BE2C (cell line): Measurements from ENCODE around the gene TANC1.

Experiments used
- DNase-seq: peaks from one replicate; pipeline ENCODE4 v3.0.0-alpha.2; 2020
- H3K27me3 ChIP-seq: fragments of 250-450 bp; sonication (Bioruptor Pico); 2 replicates; pipeline ENCODE4 v1.5.1; 2020; ENCODE audit warnings: mild to moderate bottlenecking
- H3K36me3 ChIP-seq: fragments of 250-450 bp; sonication (Bioruptor Pico); 2 replicates; pipeline ENCODE4 v1.5.1; 2020; ENCODE audit warnings: mild to moderate bottlenecking
- H3K4me1 ChIP-seq: fragments of 250-450 bp; sonication (Bioruptor Pico); 2 replicates; pipeline ENCODE4 v1.5.1; 2020
- H3K4me3 ChIP-seq: 2 replicates; pipeline ENCODE4 v1.5.1; 2011; ENCODE audit warnings: low read depth, low read length
- H3K9me3 ChIP-seq: fragments of 250-450 bp; sonication (Bioruptor Pico); 2 replicates; pipeline ENCODE4 v1.5.1; 2020
- TF ChIP-seq, protein P1 (sequence below): IDR thresholded peaks from 2 replicates; pipeline ENCODE4 v1.5.1; 2012; ENCODE audit warnings: mild to moderate bottlenecking, low read depth, low read length

Gene TANC1

DNA sequence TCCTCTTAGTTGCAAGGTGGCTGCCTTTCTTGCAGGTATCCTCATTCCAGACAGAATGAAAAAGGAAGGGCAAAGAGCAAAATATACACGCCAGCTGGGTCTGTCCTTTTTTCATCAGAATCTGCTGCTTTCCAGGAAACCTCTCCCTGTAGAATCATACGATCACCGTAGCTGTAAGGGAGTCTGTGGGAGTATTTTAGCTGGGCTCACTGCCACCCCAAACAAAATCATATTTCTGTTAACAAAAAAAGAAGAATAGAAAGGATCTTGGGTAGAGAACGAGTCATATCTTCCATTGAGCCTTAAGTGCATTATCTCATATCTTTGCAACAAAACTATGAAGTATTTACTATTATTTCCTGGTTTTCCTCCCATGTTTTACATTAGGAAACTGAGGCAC is 15.0 kb upstream of the TANC1 start:
- H3K4me3 ChIP-seq, result no peak overlapping the region
- no peaks in the 10 kb centered on the region for H3K27me3 ChIP-seq
- DNase-seq, result no peak
- H3K4me1 ChIP-seq, result 0 out of 2 replicates have a peak, but pooled peaks cover 2% of the 10 kb centered on the region
- no peaks in the 10 kb centered on the region for H3K36me3 ChIP-seq
- H3K9me3 ChIP-seq, result no peaks in the 10 kb centered on the region
- TF ChIP-seq, protein P1, sequence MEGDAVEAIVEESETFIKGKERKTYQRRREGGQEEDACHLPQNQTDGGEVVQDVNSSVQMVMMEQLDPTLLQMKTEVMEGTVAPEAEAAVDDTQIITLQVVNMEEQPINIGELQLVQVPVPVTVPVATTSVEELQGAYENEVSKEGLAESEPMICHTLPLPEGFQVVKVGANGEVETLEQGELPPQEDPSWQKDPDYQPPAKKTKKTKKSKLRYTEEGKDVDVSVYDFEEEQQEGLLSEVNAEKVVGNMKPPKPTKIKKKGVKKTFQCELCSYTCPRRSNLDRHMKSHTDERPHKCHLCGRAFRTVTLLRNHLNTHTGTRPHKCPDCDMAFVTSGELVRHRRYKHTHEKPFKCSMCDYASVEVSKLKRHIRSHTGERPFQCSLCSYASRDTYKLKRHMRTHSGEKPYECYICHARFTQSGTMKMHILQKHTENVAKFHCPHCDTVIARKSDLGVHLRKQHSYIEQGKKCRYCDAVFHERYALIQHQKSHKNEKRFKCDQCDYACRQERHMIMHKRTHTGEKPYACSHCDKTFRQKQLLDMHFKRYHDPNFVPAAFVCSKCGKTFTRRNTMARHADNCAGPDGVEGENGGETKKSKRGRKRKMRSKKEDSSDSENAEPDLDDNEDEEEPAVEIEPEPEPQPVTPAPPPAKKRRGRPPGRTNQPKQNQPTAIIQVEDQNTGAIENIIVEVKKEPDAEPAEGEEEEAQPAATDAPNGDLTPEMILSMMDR, result no peak

DNA sequence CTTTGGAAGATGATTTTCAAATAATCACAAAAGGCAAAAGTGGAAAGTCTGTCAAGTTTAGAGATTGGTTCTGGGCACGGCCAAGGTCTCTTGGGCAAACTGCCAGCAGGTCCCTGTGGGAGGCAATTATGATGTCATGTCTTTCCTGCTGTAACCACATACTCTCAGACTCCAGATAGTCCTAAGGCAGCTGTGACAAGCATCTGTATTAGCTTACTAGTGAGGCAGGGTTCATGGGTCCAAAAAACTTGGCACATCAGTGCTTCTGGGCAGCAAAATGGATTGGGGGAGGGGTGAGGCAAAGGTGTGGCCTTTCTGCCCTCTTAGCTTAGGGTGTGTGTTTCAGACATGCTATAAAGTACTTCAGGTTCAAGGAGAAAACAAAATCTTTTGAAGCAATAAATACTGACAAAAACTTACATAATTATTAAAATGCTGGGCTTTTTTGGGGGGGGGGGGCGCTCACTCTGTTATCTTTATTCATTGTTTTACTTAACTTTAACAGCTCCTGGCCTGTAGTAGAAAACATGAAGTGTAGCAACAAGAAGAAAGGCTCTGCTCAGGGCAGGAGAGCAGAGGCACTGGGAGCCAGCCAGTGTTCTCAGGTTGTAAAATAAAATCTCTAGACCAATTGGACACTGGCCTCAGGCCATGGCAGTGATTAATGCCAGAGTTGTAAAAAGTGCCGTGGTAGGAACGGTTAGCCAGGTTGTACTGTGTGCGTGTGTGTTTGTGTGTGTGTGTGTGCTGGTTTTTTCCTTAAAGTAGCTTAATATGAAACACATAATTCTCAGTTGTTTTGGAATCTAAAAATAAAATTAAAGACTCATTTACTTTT is 14.3 kb upstream of the TANC1 start:
- no peaks in the 10 kb centered on the region for H3K27me3 ChIP-seq
- peak; percentile 81 for DNase-seq
- no peak overlapping the region for H3K4me3 ChIP-seq
- TF ChIP-seq, protein P1, result no peak
- H3K4me1 ChIP-seq, result 0 out of 2 replicates have a peak, but pooled peaks cover 2% of the 10 kb centered on the region
- H3K9me3 ChIP-seq, result no peaks in the 10 kb centered on the region
- no peaks in the 10 kb centered on the region for H3K36me3 ChIP-seq

DNA sequence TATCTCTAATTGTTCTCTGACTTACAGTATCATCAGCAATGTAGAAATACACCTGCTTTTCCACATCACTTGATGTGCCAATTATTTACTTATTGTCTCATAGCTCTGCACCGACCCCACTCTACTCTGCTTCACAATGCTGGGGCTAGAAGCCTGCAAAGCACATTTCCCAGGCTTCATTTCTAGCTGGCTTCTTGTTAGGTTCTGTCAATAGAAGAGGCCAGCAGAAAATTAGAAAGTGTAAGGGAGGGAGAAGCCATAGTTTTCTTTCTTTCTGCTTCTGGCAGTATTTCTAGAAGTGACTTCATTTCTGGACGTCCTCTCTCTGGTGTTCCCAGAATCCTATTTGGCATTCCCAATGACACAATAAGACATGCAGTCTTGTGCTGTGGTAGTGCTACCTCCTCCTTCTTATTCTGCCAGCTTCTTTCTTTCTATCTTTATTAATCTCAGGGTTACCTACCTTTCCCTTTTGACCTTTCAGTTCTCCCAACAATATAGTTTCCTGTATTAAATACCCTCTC is 12.5 kb upstream of the TANC1 start:
- DNase-seq, result no peak
- no peaks in the 10 kb centered on the region for H3K27me3 ChIP-seq
- TF ChIP-seq, protein P1, result no peak
- H3K4me1 ChIP-seq, result 0 out of 2 replicates have a peak, but pooled peaks cover 2% of the 10 kb centered on the region
- H3K4me3 ChIP-seq, result no peak overlapping the region
- H3K36me3 ChIP-seq, result no peaks in the 10 kb centered on the region
- H3K9me3 ChIP-seq, result no peaks in the 10 kb centered on the region

DNA sequence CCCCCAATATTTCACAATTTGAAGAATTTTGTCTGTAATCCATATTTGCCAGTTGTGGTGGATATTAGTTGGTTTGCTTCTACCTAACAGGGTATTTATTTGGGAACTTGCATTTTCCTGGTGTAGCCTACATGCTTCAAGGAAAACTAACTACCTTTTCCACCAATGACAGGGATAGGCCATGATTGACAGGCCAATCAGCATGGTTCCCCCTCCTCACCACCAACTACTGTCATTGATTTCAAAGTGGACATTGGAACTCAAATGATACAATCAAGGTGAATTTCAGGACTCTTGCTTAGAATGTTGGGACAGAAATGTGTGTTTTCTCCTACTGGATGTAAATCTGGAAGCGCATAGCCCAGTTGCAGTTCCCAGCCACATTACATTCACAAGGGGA is 10.1 kb upstream of the TANC1 start:
- H3K4me1 ChIP-seq, result 0 out of 2 replicates have a peak, but pooled peaks cover 1% of the 10 kb centered on the region
- DNase-seq, result no peak
- H3K9me3 ChIP-seq, result no peaks in the 10 kb centered on the region
- H3K4me3 ChIP-seq, result no peak overlapping the region
- no peaks in the 10 kb centered on the region for H3K36me3 ChIP-seq
- H3K27me3 ChIP-seq, result no peaks in the 10 kb centered on the region
- TF ChIP-seq, protein P1, result no peak

DNA sequence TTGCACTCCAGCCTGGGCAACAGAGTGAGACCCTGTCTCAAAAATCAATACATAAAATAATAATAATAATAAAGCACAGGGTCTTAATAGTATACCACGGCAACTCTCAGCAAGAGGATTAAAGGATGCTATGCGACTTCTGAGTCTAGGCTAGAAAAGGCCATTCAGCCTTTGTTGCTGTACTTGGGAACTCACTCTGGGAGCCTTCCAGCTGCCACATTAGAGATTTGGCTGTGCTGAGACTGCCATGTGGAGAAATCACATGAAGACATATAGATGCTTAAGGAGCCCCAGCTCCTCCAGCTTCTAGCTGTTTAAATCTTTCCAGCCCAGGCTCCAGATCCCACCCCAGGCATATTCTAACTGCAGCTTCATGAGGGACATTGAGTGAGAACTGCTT is 8.2 kb upstream of the TANC1 start:
- TF ChIP-seq, protein P1, result no peak
- no peaks in the 10 kb centered on the region for H3K36me3 ChIP-seq
- H3K4me1 ChIP-seq, result no peaks in the 10 kb centered on the region
- H3K27me3 ChIP-seq, result no peaks in the 10 kb centered on the region
- H3K9me3 ChIP-seq, result no peaks in the 10 kb centered on the region
- DNase-seq, result no peak
- no peak overlapping the region for H3K4me3 ChIP-seq

DNA sequence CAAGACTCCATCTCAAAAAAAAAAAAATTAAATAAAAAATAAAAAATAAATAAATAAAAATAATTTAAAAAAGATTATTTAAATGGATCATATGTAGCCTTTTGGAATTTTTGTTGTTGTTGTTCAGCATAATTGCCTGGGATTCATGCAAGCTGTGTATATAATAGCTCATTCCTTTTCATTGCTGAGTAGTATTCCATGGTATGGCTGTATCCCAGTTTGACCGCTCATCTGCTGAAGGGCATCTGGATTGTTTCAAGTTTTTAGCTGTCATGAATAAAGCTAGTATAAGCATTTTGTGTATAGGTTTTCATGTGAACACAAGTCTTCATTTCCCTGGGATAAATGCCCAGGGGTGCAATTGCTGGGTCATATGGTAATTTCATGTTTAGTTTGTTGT is 6.4 kb upstream of the TANC1 start:
- Histone ChIP-seq H3K27me3 (no peaks in the 10 kb centered on the region), H3K4me1 (no peaks in the 10 kb centered on the region), H3K9me3 (no peaks in the 10 kb centered on the region), H3K36me3 (no peaks in the 10 kb centered on the region), H3K4me3 (no peak overlapping the region)
- no peak for DNase-seq
- TF ChIP-seq, protein P1, result no peak
